Transverse colon (tissue), 4 donors: ENCODE results near the gene PRPH2. TPM values are rescaled to one million over a fixed set of nuclear protein-coding genes. Genes with fewer than 3 reads are reported as not detected.
A peak's percentile ranks its signal among the peaks of the same experiment; 100 is the strongest.

ENCODE experiments used
- DNase-seq: peaks from one replicate; pipeline ENCODE4 v3.0.0-alpha.2; 2019
- H3K27ac ChIP-seq, 4 donors: fragments of 200-600 bp; sonication (generic); 2 replicates each; pipeline ENCODE4 v1.5.1; 2016 to 2018; ENCODE audit warnings: inconsistent platforms in 4 of 4
- H3K27me3 ChIP-seq: fragments of 200-600 bp; sonication (generic); 2 replicates; pipeline ENCODE4 v1.5.1; 2017; ENCODE audit warnings: inconsistent platforms
- H3K36me3 ChIP-seq, 4 donors: fragments of 200-600 bp; sonication (generic); 2 replicates each; pipeline ENCODE4 v1.5.1; 2017 to 2019; ENCODE audit warnings: inconsistent platforms in 4 of 4
- H3K4me1 ChIP-seq, 4 donors: fragments of 200-600 bp; sonication (generic); 2 replicates each; pipeline ENCODE4 v1.5.1; 2017 to 2020; ENCODE audit warnings: inconsistent platforms in 4 of 4
- H3K4me3 ChIP-seq, 4 donors: fragments of 200-600 bp; sonication (generic); 1 replicate in 1 of 4; 2 replicates in 3 of 4; pipeline versions ENCODE4 v1.5.1 to v1.6.1; 2017 to 2019; ENCODE audit warnings: inconsistent platforms in 4 of 4
- H3K9me3 ChIP-seq, 2 donors: fragments of 200-600 bp; sonication (generic); 2 replicates each; pipeline ENCODE4 v1.5.1; 2017 to 2019; ENCODE audit warnings: inconsistent platforms in 2 of 2
- CTCF ChIP-seq, 5 experiments: fragments of 200-600 bp in 3 of 5; fragments of 450-650 bp in 2 of 5; sonication (generic) in 3 of 5; IDR thresholded peaks; 1 replicate in 2 of 5; 2 replicates in 3 of 5; pipeline ENCODE4 v1.5.1; 2016 to 2017; ENCODE audit warnings: antibody characterized with exemption in 5 of 5, inconsistent platforms in 3 of 5, mild to moderate bottlenecking in 2 of 5, moderate library complexity in 1 of 5
- EP300 ChIP-seq: sonication (generic); formaldehyde crosslinking; IDR thresholded peaks from one replicate; pipeline ENCODE4 v1.6.1; 2017; ENCODE audit warnings: antibody characterized with exemption, low read depth
- POLR2A ChIP-seq: fragments of 450-650 bp; IDR thresholded peaks from one replicate; pipeline ENCODE4 v1.6.1; 2016; ENCODE audit warnings: antibody characterized with exemption, mild to moderate bottlenecking, moderate library complexity
- POLR2AphosphoS5 ChIP-seq, 3 donors: sonication (generic); formaldehyde crosslinking; IDR thresholded peaks; one replicate each; pipeline ENCODE4 v1.6.1; 2016; ENCODE audit warnings: antibody characterized with exemption in 3 of 3
- WGBS, 2 donors: methylation state at CpG; one replicate each; pipeline ENCODE4 v1.1.5; 2018; ENCODE audit warnings: low coverage in 1 of 2; 5-methylcytosine and 5-hydroxymethylcytosine counted together
- in situ Hi-C, 4 donors: fragments of 200-750 bp; cut with MboI; loops; one replicate each; pipeline versions ENCODE4 v1.15.0 to v1.15.1; 2017; ENCODE audit warnings: low sequenced_read_pairs in 3 of 4, low pct_ligation_motif_present in 1 of 4, low pct_unique_long_range_greater_than_20kb in 1 of 4
- intact Hi-C: fragments of 100-400 bp; cut with DNase I; formaldehyde crosslinking; loops from one replicate; pipeline ENCODE4 v1.15.1; 2023; ENCODE audit warnings: low total_unique reads
- total RNA-seq, 4 donors: library from RNA; depleted of rRNA; stranded (reverse); fragments of >200 nt; gene quantifications; one replicate each; pipeline ENCODE4 v1.1.0, GENCODE V29; 2016

PRPH2 gene
- total RNA-seq, 4 donors from 2014 or later: 0.27 to 1.1 (median 0.32) TPM; not detected in 1

GRCh38 chr6:42696526-42697267 lies 25.7 kb downstream of the PRPH2 start:
- Histone ChIP-seq H3K4me1 (peaks cover 0 to 5% (median 0%) of the 10 kb centered on the region in 4 donors), H3K9me3 (no peaks in the 10 kb centered on the region), H3K27me3 (no peaks in the 10 kb centered on the region), H3K36me3 (peaks cover 0 to 22% (median 8%) of the 10 kb centered on the region in 4 donors), H3K4me3 (no peak overlapping the region), H3K27ac (peak overlapping the region; percentile 22 to 46 (median 34))
- TF ChIP-seq POLR2A: no peak
- no peak for TF ChIP-seq EP300
- in situ Hi-C loops: no loop called here
- DNase-seq: peak; percentile 18
- intact Hi-C loops: no loop called here
- WGBS, 2 donors: 70 to 76% methylated on average over 2 to 7 of the region's 7 CpGs

- H3K27me3 ChIP-seq: no peaks in the 10 kb centered on the region
- in situ Hi-C loops: no loop called here
- peaks cover 0 to 34% (median 15%) of the 10 kb centered on the region in 4 donors for H3K36me3 ChIP-seq
- TF ChIP-seq POLR2A (no peak), POLR2AphosphoS5 (IDR thresholded peaks at IDR 0.05) (no peak), EP300 (no peak), CTCF (IDR thresholded peaks at IDR 0.05) (no peak)
- no peak for DNase-seq
- H3K9me3 ChIP-seq: no peaks in the 10 kb centered on the region
- intact Hi-C loops: no loop called here
- 75 to 81% methylated on average over 2 to 4 of the region's 4 CpGs for WGBS, 2 donors
- peak overlapping the region in 2 of 4 donors; percentile 37 to 49 for H3K27ac ChIP-seq
- no peak overlapping the region for H3K4me3 ChIP-seq
- peaks cover 0 to 5% (median 0%) of the 10 kb centered on the region in 4 donors for H3K4me1 ChIP-seq
These were observed 27.8 kb downstream of the PRPH2 start for GRCh38 chr6:42694586-42694985.

DNA sequence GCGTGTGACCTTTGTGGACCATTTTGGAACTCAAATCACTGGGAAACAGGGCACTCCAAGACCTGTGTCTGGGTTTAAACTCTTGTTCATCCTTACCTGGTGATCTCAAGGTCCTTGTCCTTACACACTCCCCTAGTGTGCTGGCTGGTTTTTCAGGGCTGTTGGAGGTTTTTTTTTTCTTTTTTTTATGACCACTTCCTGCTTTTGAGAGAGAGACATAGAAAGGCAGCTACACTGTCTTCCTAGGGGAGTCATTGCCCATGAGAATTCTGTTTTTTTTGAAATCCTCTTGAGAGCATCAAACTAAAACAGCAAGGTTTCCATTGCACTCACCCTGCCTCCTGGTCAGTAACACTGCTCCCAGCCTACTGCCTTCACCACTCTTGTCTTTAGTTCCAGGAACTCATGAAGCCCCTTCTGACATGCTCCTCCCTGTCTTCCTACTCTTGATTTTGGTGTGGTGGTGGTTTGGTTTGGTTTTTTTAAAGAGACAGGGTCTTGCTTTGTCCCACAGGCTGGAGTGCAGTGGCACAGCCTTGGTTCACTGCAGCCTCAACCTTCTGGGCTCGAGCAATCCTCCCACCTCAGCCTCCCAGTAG lies 28.6 kb downstream of the PRPH2 start:
- peak overlapping the region; percentile 11 to 49 (median 28) for H3K27ac ChIP-seq

GRCh38 chr6:42692137-42692911 lies 30.1 kb downstream of the PRPH2 start:
- in situ Hi-C loops: no loop called here
- WGBS, 2 donors: 76% methylated on average over 4 of the region's 4 CpGs
- Histone ChIP-seq H3K9me3 (no peaks in the 10 kb centered on the region), H3K4me1 (peaks cover 0 to 5% (median 0%) of the 10 kb centered on the region in 4 donors), H3K4me3 (no peak overlapping the region), H3K27ac (peak overlapping the region; percentile 4 to 47 (median 42)), H3K36me3 (peaks cover 0 to 57% (median 26%) of the 10 kb centered on the region in 4 donors), H3K27me3 (no peaks in the 10 kb centered on the region)
- TF ChIP-seq EP300 (no peak), POLR2A (no peak), CTCF (IDR thresholded peaks at IDR 0.05) (no peak), POLR2AphosphoS5 (IDR thresholded peaks at IDR 0.05) (no peak)
- intact Hi-C loops: no loop called here
- no peak for DNase-seq

More for the DNA sequence above, 28.6 kb downstream of the PRPH2 start:
- intact Hi-C loops (no loop called here), in situ Hi-C loops (no loop called here)
- no peaks in the 10 kb centered on the region for H3K27me3 ChIP-seq
- H3K9me3 ChIP-seq: no peaks in the 10 kb centered on the region
- no peak for DNase-seq
- H3K36me3 ChIP-seq: peaks cover 0 to 42% (median 19%) of the 10 kb centered on the region in 4 donors
- no peak overlapping the region for H3K4me3 ChIP-seq
- peaks cover 0 to 5% (median 0%) of the 10 kb centered on the region in 4 donors for H3K4me1 ChIP-seq
- 90 to 100% methylated on average over 1 to 2 of the region's 2 CpGs for WGBS, 2 donors
- TF ChIP-seq EP300 (no peak), POLR2A (no peak)
